ENCODE measurements around the gene SFR1. TPM values are rescaled to one million over a fixed set of nuclear protein-coding genes. Genes with fewer than 3 reads are reported as not detected.

The SFR1 gene
- total RNA-seq, 1 donor: 8.2 TPM

DNA sequence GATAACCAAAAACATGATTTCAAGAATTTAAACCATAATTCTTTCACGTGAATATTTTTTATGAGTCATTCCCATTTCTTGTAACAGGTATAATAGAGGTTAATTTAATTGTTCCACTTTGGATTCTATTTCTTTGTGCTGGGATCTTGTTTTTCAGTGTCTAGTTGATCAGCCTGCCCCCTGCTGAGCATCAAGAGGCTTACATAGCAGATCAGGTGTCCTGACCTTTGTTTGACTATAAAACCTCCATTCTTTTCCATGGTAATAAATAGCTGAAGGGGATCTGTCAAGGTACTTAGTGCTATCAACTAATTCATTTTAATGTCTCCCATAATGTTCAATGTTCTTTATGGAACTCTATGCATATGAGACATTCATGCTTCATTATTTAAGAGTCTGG, 41.2 kb upstream of the SFR1 start:
- H3K4me3 ChIP-seq (ENCODE audit: low read depth, low read length): no peak overlapping the region
- TF ChIP-seq, protein P1, sequence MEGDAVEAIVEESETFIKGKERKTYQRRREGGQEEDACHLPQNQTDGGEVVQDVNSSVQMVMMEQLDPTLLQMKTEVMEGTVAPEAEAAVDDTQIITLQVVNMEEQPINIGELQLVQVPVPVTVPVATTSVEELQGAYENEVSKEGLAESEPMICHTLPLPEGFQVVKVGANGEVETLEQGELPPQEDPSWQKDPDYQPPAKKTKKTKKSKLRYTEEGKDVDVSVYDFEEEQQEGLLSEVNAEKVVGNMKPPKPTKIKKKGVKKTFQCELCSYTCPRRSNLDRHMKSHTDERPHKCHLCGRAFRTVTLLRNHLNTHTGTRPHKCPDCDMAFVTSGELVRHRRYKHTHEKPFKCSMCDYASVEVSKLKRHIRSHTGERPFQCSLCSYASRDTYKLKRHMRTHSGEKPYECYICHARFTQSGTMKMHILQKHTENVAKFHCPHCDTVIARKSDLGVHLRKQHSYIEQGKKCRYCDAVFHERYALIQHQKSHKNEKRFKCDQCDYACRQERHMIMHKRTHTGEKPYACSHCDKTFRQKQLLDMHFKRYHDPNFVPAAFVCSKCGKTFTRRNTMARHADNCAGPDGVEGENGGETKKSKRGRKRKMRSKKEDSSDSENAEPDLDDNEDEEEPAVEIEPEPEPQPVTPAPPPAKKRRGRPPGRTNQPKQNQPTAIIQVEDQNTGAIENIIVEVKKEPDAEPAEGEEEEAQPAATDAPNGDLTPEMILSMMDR (IDR thresholded peaks at IDR 0.05; ENCODE audit: insufficient read depth, low read depth, low read length): peak; percentile 52
- DNase-seq (ENCODE audit: low read depth): peak; percentile 22

DNA sequence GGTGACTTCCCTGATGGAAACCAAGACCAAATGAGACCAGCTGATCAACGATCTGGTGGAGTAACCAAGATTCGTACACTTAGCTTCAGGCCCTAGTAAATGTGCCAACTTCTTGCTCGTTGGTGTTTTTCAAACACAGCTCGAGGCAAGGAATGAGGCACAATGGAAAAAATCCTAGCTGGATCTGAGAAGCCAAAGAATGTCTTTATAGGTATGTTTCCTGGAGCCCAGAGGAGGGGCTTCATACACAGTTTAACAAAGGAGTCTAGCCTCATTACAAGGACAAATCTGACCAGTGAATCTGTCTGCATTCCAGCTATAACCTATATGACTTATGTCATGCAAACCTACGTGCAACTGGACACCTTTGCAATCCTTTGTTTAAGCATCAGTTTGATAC, 40.0 kb upstream of the SFR1 start:
- no peak overlapping the region for H3K4me3 ChIP-seq (ENCODE audit: low read depth, low read length)
- no peak for DNase-seq (ENCODE audit: low read depth)
- TF ChIP-seq, protein P1 (IDR thresholded peaks at IDR 0.05; ENCODE audit: insufficient read depth, low read depth, low read length): no peak

DNA sequence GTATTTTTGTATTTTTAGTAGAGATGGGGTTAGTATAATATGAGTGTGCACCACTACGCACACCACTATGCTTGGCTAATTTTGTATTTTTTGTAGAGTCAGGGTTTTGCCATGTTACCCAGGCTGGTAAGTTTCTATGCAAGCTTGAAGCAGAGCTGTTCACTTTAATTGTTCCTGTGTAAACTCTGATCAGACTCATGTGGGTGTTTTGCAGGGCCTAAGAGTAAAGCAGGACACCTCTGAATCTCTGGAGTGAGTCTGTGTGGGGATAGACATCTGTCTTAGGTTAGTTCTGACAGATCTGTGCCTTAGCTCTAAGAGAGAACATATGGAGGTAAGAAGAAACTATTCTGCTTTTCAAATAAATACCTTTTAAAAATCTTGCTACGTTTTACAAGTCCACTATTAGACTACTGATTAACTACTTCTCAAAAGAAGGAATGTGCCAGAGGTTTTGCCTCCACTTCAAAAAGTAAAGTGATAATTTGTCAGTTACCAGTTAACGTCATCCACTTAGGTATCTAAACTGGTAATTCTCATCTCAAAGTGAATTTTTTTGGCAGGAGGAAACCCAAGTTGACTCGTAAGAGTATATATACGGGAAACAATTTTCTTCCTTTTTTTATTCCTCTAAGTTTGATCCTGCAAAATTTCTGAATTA, 37.4 kb upstream of the SFR1 start:
- TF ChIP-seq, protein P1 (IDR thresholded peaks at IDR 0.05; ENCODE audit: insufficient read depth, low read depth, low read length): no peak
- no peak for DNase-seq (ENCODE audit: low read depth)
- H3K4me3 ChIP-seq (ENCODE audit: low read depth, low read length): no peak overlapping the region

DNA sequence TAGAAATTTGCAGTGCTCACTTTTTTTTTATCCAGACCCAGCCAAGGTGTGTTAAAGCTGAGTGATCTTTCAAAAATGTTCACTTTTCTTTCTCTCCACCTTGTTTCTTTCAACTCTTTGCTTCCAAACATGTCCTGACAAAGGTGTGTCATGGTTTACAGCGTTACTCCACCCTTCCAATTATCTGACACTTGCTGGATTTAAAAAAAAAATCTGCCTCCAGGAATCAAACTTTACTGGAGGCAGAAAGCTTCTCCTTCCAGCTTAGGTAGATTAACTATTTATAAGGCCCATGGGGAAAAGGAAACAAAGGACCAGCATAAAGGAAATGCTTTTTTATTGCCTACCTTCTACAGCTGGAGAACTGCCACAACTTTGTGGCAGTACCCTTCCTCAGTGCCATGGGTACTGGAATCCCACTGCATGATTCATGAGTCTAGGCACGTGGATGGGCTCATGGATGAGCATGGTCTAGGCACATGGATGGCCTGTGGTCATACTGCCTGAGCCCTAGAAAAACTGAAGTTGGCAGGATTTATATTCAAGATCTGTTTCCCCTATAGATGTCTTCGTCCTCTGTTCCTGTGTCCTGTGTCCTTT, 36.1 kb upstream of the SFR1 start, which contains the start of gene COL17A1:
Gene COL17A1, minus strand, starts transcription at position 80 of the 600 bp plus-strand sequence. CDS start 5,207 bp downstream, outside the sequence.
- H3K4me3 ChIP-seq (ENCODE audit: low read depth, low read length): no peak within 1 kb of the TSS
- no peak for DNase-seq (ENCODE audit: low read depth)
- TF ChIP-seq, protein P1 (IDR thresholded peaks at IDR 0.05; ENCODE audit: insufficient read depth, low read depth, low read length): no peak

DNA sequence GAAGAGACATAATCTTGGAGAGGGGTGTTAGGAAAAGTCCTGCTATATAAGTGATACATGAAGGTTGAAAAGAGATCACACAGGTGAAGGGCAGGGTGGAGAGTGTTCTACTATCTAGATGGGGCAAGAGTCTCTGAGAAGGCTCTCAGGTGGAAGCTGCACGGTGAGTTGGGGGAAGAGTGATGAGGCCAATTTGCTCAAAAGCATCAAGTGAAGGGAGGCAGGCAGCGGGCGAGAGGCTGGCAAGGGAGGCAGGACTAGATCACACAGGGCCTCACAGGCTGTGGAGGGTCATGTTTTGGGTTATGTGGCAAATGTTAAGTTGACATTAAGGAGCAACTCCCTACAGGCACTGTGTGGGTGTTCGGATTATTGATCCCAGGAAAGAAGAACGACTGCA, 33.7 kb upstream of the SFR1 start:
- H3K4me3 ChIP-seq (ENCODE audit: low read depth, low read length): no peak overlapping the region
- TF ChIP-seq, protein P1 (IDR thresholded peaks at IDR 0.05; ENCODE audit: insufficient read depth, low read depth, low read length): no peak
- no peak for DNase-seq (ENCODE audit: low read depth)

DNA sequence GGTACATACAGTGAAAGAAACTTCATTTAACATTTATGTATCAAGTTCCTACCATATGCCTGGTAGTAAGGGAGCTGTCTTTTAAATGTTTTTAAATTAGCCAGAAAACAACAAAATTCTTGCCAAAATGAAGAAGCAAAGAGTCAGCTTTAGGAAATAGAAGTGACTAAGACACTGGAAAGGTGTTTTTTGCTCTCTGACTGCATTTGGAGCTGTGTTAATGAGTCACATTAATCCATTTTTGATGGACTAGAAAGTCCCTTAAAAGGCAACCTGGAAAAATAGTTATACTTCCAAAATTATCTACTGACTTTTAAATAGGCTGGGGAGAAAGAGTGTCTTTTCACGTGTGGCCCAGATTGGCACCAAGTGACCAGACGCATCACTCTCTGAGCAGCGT, 32.4 kb upstream of the SFR1 start:
- no peak overlapping the region for H3K4me3 ChIP-seq (ENCODE audit: low read depth, low read length)
- no peak for DNase-seq (ENCODE audit: low read depth)
- TF ChIP-seq, protein P1 (IDR thresholded peaks at IDR 0.05; ENCODE audit: insufficient read depth, low read depth, low read length): no peak

All from fibroblast of villous mesenchyme (primary cell).